K562 (cell line): ENCODE data around the gene AVPI1. TPM values are rescaled to one million over a fixed set of nuclear protein-coding genes. Genes with fewer than 3 reads are reported as not detected.
A peak's percentile ranks its signal among the peaks of the same experiment; 100 is the strongest.

Source experiments
- BACH1 ChIP-seq: fragments of 200-800 bp; sonication (Bioruptor generic); IDR thresholded peaks from 2 replicates; pipeline ENCODE4 v1.6.1; 2016; ENCODE audit warnings: missing genetic modification characterization, missing compliant biosample characterization
- BMI1 ChIP-seq: fragments of 150-350 bp; IDR thresholded peaks from 2 replicates; pipeline ENCODE4 v1.6.1; 2014; ENCODE audit warnings: low read length
- CC2D1A ChIP-seq: fragments of 450-650 bp; IDR thresholded peaks from 2 replicates; pipeline ENCODE4 v1.6.1; 2017; ENCODE audit warnings: mild to moderate bottlenecking
- CEBPB ChIP-seq: fragments of 450-650 bp; IDR thresholded peaks from 2 replicates; pipeline ENCODE4 v1.6.1; 2016; ENCODE audit warnings: missing genetic modification characterization, missing compliant biosample characterization
- CHCHD3 ChIP-seq: fragments of 250-450 bp; sonication (Bioruptor Pico); IDR thresholded peaks from 2 replicates; pipeline ENCODE4 v2.1.2; 2022; ENCODE audit warnings: mild to moderate bottlenecking
- HIVEP1 ChIP-seq: fragments of 250-450 bp; sonication (Bioruptor Pico); IDR thresholded peaks from 2 replicates; pipeline ENCODE4 v1.4.0; 2020; ENCODE audit warnings: mild to moderate bottlenecking
- HNRNPL ChIP-seq: fragments of 200-400 bp; formaldehyde crosslinking; IDR thresholded peaks from 2 replicates; pipeline ENCODE4 v1.6.1; 2017; ENCODE audit warnings: low read depth, mild to moderate bottlenecking, low read length
- HNRNPUL1 ChIP-seq: fragments of 200-400 bp; formaldehyde crosslinking; IDR thresholded peaks from 2 replicates; pipeline ENCODE4 v1.6.1; 2017; ENCODE audit warnings: low read length
- LEF1 ChIP-seq: fragments of 450-650 bp; IDR thresholded peaks from 2 replicates; pipeline ENCODE4 v1.6.1; 2016; ENCODE audit warnings: mild to moderate bottlenecking
- MBD2 ChIP-seq: sonication (generic); IDR thresholded peaks from 2 replicates; pipeline ENCODE4 v1.6.1; 2016; ENCODE audit warnings: low read depth, borderline replicate concordance
- MTA1 ChIP-seq: fragments of 450-650 bp; IDR thresholded peaks from 2 replicates; pipeline ENCODE4 v1.6.1; 2017; ENCODE audit warnings: borderline replicate concordance
- POLR2H ChIP-seq: IDR thresholded peaks from 2 replicates; pipeline ENCODE4 v1.6.1; 2016; ENCODE audit warnings: missing genetic modification characterization, low read depth, mild to moderate bottlenecking, control low read depth, missing compliant biosample characterization, moderate library complexity
- RAD51 ChIP-seq: fragments of 450-650 bp; IDR thresholded peaks from 2 replicates; pipeline ENCODE4 v1.7.1; 2016; ENCODE audit warnings: low read depth, mild to moderate bottlenecking, borderline replicate concordance
- SFPQ ChIP-seq: fragments of 200-400 bp; formaldehyde crosslinking; IDR thresholded peaks from 2 replicates; pipeline ENCODE4 v1.6.1; 2017; ENCODE audit warnings: mild to moderate bottlenecking, low read depth, low read length, moderate library complexity
- SNRNP70 ChIP-seq: fragments of 200-400 bp; formaldehyde crosslinking; optimal IDR thresholded peaks from 2 replicates; pipeline ENCODE3; 2017; ENCODE audit warnings: low read depth, low read length
- SPI1 ChIP-seq: IDR thresholded peaks from 2 replicates; pipeline ENCODE4 v1.6.1; 2011; ENCODE audit warnings: low read depth, low read length, control low read depth, borderline replicate concordance
- TAF15 ChIP-seq: fragments of 200-400 bp; formaldehyde crosslinking; IDR thresholded peaks from 2 replicates; pipeline ENCODE4 v1.6.1; 2017; ENCODE audit warnings: mild to moderate bottlenecking, low read depth, low read length, moderate library complexity
- TBL1XR1 ChIP-seq, 2 experiments: IDR thresholded peaks; 2 replicates each; pipeline ENCODE4 v1.6.1; 2012; ENCODE audit warnings: improper control_type of control experiment in 2 of 2, low read length in 2 of 2, mild to moderate bottlenecking in 1 of 2
- THAP12 ChIP-seq: fragments of 250-450 bp; sonication (Bioruptor Pico); IDR thresholded peaks from 2 replicates; pipeline ENCODE4 v1.9.0; 2021; ENCODE audit warnings: mild to moderate bottlenecking, inconsistent platforms
- UBTF ChIP-seq, 2 experiments: IDR thresholded peaks; 2 replicates each; pipeline ENCODE4 v1.6.1; 2012; ENCODE audit warnings: improper control_type of control experiment in 2 of 2, low read depth in 2 of 2, low read length in 2 of 2, borderline replicate concordance in 1 of 2
- XRCC5 ChIP-seq: fragments of 200-400 bp; formaldehyde crosslinking; IDR thresholded peaks from 2 replicates; pipeline ENCODE4 v1.6.1; 2017; ENCODE audit warnings: low read depth, mild to moderate bottlenecking, low read length
- ZBTB43 ChIP-seq: sonication (generic); formaldehyde crosslinking; IDR thresholded peaks from 2 replicates; pipeline ENCODE4 v1.8.0; 2023; ENCODE audit warnings: mild to moderate bottlenecking, missing genetic modification reagents
- ZNF830 ChIP-seq: fragments of 250-450 bp; sonication (Bioruptor Pico); IDR thresholded peaks from 2 replicates; pipeline ENCODE4 v1.5.0; 2021; ENCODE audit warnings: mild to moderate bottlenecking
- polyA plus RNA-seq, 8 experiments: library from polyadenylated mRNA; depleted of rRNA in 4 of 8; stranded (reverse) in 5 of 8; unstranded in 3 of 8; fragments of >200 nt; fragmentation: Nextera tagmentation in 2 of 8; fragmentation: Illumina TruSeq in 1 of 8; extraction: Ambion mirVana in 2 of 8; extraction: Trizol in 1 of 8; gene quantifications; 2 replicates each; pipeline versions ENCODE4 v1.2.1 to v1.2.3, GENCODE V29; 2011 to 2014; ENCODE audit warnings: inconsistent platforms in 1 of 8, missing spikeins in 1 of 8
- total RNA-seq, 7 experiments: library from RNA; depleted of rRNA in 6 of 7; stranded (reverse); fragments of >200 nt in 6 of 7; fragmentation: Illumina TruSeq in 2 of 7; extraction: Trizol in 2 of 7; gene quantifications; 2 replicates each; pipeline versions ENCODE4 v1.2.1 to v1.2.3, GENCODE V29; 2011 to 2021; ENCODE audit warnings: low replicate concordance in 1 of 7

Gene AVPI1
- total and polyA plus RNA-seq, 9 of the 15 experiments (the other 6 are each of a cell fraction or from before 2014, with no cell fraction given), result 0.90 to 10.4 (median 7.4) TPM

- TF ChIP-seq SFPQ (no peak), MTA1 (no peak), ZNF830 (no peak), HNRNPUL1 (no peak), ZBTB43 (CRISPR knock-in tag) (no peak), CC2D1A (no peak), TBL1XR1 (IDR thresholded peaks at IDR 0.05; ENCODE audit: low read length in 2 of 2) (no peak), BACH1 (tag) (no peak), HNRNPL (0 out of 2 replicates have a peak, but pooled peaks have one; percentile 43), HIVEP1 (CRISPR knock-in tag) (peak; percentile 45; the same call in 1 of the 2 replicates), SPI1 (no peak), XRCC5 (no peak), BMI1 (no peak), MBD2 (no peak), SNRNP70 (no peak), UBTF (IDR thresholded peaks at IDR 0.05; ENCODE audit: borderline replicate concordance in 1 of 2, low read depth in 2 of 2, low read length in 2 of 2) (no peak; a peak in 1 of 4 replicates), RAD51 (no peak), CEBPB (tag) (no peak), CHCHD3 (CRISPR knock-in tag) (no peak), LEF1 (no peak), THAP12 (CRISPR knock-in tag) (no peak; the same call in 1 of the 2 replicates), TAF15 (no peak), POLR2H (tag) (no peak)
Observed at GRCh38 chr10:97713826-97714400, 26.9 kb upstream of the AVPI1 start (continued).
